K562 (cell line): ENCODE results near the gene ADAM22. TPM values are rescaled to one million over a fixed set of nuclear protein-coding genes. Genes with fewer than 3 reads are reported as not detected.

Experiments used
- ATAC-seq: fragments of 200-7000 bp; cut with Tn5 transposase; 3 replicates; pipeline ENCODE4 v1.9.1; 2020; ENCODE audit warnings: moderate library complexity
- BruUV-seq: library from RNA; stranded (reverse); fragments of 400-500 nt; replicated peaks from 2 replicates; lab custom pipeline; 2021; lab: Mats Ljungman, UMichigan
- CTCF ChIA-PET: fragments of 300-600 bp; formaldehyde crosslinking; extraction: SDS; loops from one replicate; lab custom pipeline; 2021; ENCODE audit warnings: low intra/inter-chr PET ratio; lab: Yijun Ruan, JAX
- POLR2A ChIA-PET: fragments of 300-600, 350-650 bp; sonication (Branson Sonifier 250); formaldehyde crosslinking; extraction: SDS; loops from one replicate; lab custom pipeline; 2021; ENCODE audit warnings: antibody characterized with exemption, inconsistent platforms; lab: Yijun Ruan, JAX
- DNase-seq, 4 experiments: peaks; one replicate each; pipeline versions ENCODE4 v3.0.0 to v3.0.0-alpha.2; 2011 to 2018; ENCODE audit warnings: low spot score in 3 of 4, mixed read lengths in 3 of 4; ENCODE audit errors: extremely low read depth in 1 of 4
- FAIRE-seq: peaks from 2 replicates; lab custom pipeline; 2011; peaks lifted over from hg19 to GRCh38; lab: Jason Lieb, UNC
- H2AFZ ChIP-seq: 2 replicates; pipeline ENCODE4 v1.6.0; 2011; ENCODE audit warnings: low read depth, low read length, control low read depth, inconsistent platforms
- H3K27ac ChIP-seq: fragments of 200-600 bp; 3 replicates; pipeline ENCODE4 v1.8.0; 2011; ENCODE audit warnings: low read depth, mild to moderate bottlenecking, control low read depth, inconsistent platforms, low read length, moderate library complexity, mixed read lengths; ENCODE audit errors: extremely low read depth
- H3K27me3 ChIP-seq, 2 experiments: fragments of 300-600 bp in 1 of 2; 2 replicates in 1 of 2; 3 replicates in 1 of 2; pipeline versions ENCODE4 v1.6.0 to v1.8.0; 2011; ENCODE audit warnings: inconsistent platforms in 2 of 2, low read length in 2 of 2, mild to moderate bottlenecking in 1 of 2, mixed read lengths in 1 of 2, moderate library complexity in 1 of 2; ENCODE audit not compliant: control insufficient read depth in 2 of 2, insufficient read depth in 2 of 2
- H3K36me3 ChIP-seq: fragments of 300-600 bp; 3 replicates; pipeline ENCODE4 v1.8.0; 2011; ENCODE audit warnings: mild to moderate bottlenecking, low read length, inconsistent platforms; ENCODE audit not compliant: control insufficient read depth, insufficient read depth
- H3K4me1 ChIP-seq, 2 experiments: fragments of 200-600 bp in 1 of 2; replicated peaks in 1 of 2; 2 replicates in 1 of 2; 3 replicates in 1 of 2; pipeline versions ENCODE4 v1.5.1 to v1.8.0; 2011; ENCODE audit warnings: inconsistent platforms in 2 of 2, low read length in 2 of 2, mild to moderate bottlenecking in 1 of 2, mixed read lengths in 1 of 2, moderate library complexity in 1 of 2; ENCODE audit not compliant: control insufficient read depth in 2 of 2, insufficient read depth in 2 of 2
- H3K4me2 ChIP-seq: 2 replicates; pipeline ENCODE4 v1.6.1; 2011; ENCODE audit warnings: low read length, control low read depth, inconsistent platforms, mixed read lengths; ENCODE audit not compliant: insufficient read depth
- H3K4me3 ChIP-seq: fragments of 200-600 bp; sonication (generic), shearing (Covaris generic); 2 replicates; pipeline ENCODE4 v1.5.1; 2016; ENCODE audit warnings: control low read depth, inconsistent platforms
- H3K79me2 ChIP-seq: fragments of 200-600 bp; 3 replicates; pipeline ENCODE4 v1.8.0; 2011; ENCODE audit warnings: low read length, inconsistent platforms; ENCODE audit not compliant: control insufficient read depth, insufficient read depth
- H3K9ac ChIP-seq, 2 experiments: 2 replicates each; pipeline versions ENCODE4 v1.6.0 to v1.6.1; 2011; ENCODE audit warnings: low read depth in 2 of 2, low read length in 2 of 2, control low read depth in 1 of 2, inconsistent platforms in 1 of 2, mild to moderate bottlenecking in 1 of 2, mixed read lengths in 1 of 2; ENCODE audit not compliant: insufficient read depth in 1 of 2
- H3K9me1 ChIP-seq: one replicate; pipeline ENCODE4 v1.6.0; 2011; ENCODE audit warnings: inconsistent platforms, mild to moderate bottlenecking, low read length, moderate library complexity; ENCODE audit not compliant: control insufficient read depth, insufficient read depth
- H3K9me3 ChIP-seq: replicated peaks from 2 replicates; pipeline ENCODE4 v1.5.1; 2011; ENCODE audit warnings: low read depth, low read length, inconsistent platforms; ENCODE audit not compliant: control insufficient read depth, insufficient read depth
- H4K20me1 ChIP-seq: replicated peaks from 2 replicates; pipeline ENCODE4 v1.6.1; 2011; ENCODE audit warnings: low read length, inconsistent platforms, mixed read lengths; ENCODE audit not compliant: control insufficient read depth, insufficient read depth
- ASH1L ChIP-seq: fragments of 450-650 bp; IDR thresholded peaks from 2 replicates; pipeline ENCODE4 v1.6.1; 2018; ENCODE audit warnings: borderline replicate concordance, mild to moderate bottlenecking, low read depth; ENCODE audit not compliant: partially characterized antibody
- MCM3 ChIP-seq: fragments of 450-650 bp; IDR thresholded peaks from 2 replicates; pipeline ENCODE4 v1.6.1; 2016
- MYBL2 ChIP-seq, 2 experiments: fragments of 450-650 bp in 1 of 2; sonication (generic) in 1 of 2; formaldehyde crosslinking in 1 of 2; IDR thresholded peaks; 2 replicates each; pipeline versions ENCODE4 v1.6.1 to v1.8.1; 2017 to 2022; ENCODE audit warnings: borderline replicate concordance in 1 of 2, inconsistent platforms in 1 of 2, low read depth in 1 of 2, mild to moderate bottlenecking in 1 of 2, missing genetic modification reagents in 1 of 2, moderate library complexity in 1 of 2
- POLR3A ChIP-seq: IDR thresholded peaks from 2 replicates; pipeline ENCODE4 v1.6.1; 2011; ENCODE audit warnings: borderline replicate concordance, mild to moderate bottlenecking, moderate library complexity; ENCODE audit not compliant: insufficient read length, insufficient read depth; ENCODE audit errors: extremely low read depth
- POLR3G ChIP-seq: IDR thresholded peaks from 2 replicates; pipeline ENCODE4 v1.6.1; 2011; ENCODE audit not compliant: insufficient read length, insufficient replicate concordance; ENCODE audit errors: extremely low read depth
- RB1 ChIP-seq: fragments of 450-650 bp; IDR thresholded peaks from 2 replicates; pipeline ENCODE4 v1.6.1; 2017; ENCODE audit warnings: low read depth, mild to moderate bottlenecking
- RBM25 ChIP-seq: fragments of 200-400 bp; formaldehyde crosslinking; IDR thresholded peaks from 2 replicates; pipeline ENCODE4 v1.6.1; 2018; ENCODE audit warnings: low read length, low read depth, moderate library complexity; ENCODE audit not compliant: severe bottlenecking
- TAF15 ChIP-seq: fragments of 200-400 bp; formaldehyde crosslinking; IDR thresholded peaks from 2 replicates; pipeline ENCODE4 v1.6.1; 2017; ENCODE audit warnings: mild to moderate bottlenecking, low read depth, low read length, moderate library complexity
- ZKSCAN1 ChIP-seq: fragments of 150-350 bp; IDR thresholded peaks from 2 replicates; pipeline ENCODE4 v1.6.1; 2016; ENCODE audit warnings: low read depth, low read length
- ZNF699 ChIP-seq: fragments of 250-450 bp; sonication (Bioruptor Pico); IDR thresholded peaks from 2 replicates; pipeline ENCODE4 v1.8.0; 2021; ENCODE audit warnings: mild to moderate bottlenecking, moderate library complexity; ENCODE audit not compliant: insufficient replicate concordance
- WGBS: fragments of 100-300 bp; shearing (Covaris generic); methylation state at CpG from one replicate; pipeline ENCODE4 v1.1.6; 2016; ENCODE audit warnings: low coverage, mixed read lengths; ENCODE audit not compliant: insufficient coverage; ENCODE audit errors: missing lambda C conversion rate; 5-methylcytosine and 5-hydroxymethylcytosine counted together
- in situ Hi-C: fragments of 300-500 bp; cut with MboI; formaldehyde crosslinking; loops from 4 replicates; pipeline ENCODE4 v1.15.0; 2018; ENCODE audit warnings: inconsistent platforms, mixed read lengths
- intact Hi-C: fragments of 100-400 bp; cut with micrococcal nuclease; formaldehyde crosslinking; loops from 2 replicates; pipeline ENCODE4 v1.14.2; 2022
- polyA plus RNA-seq, 8 experiments: library from polyadenylated mRNA; depleted of rRNA in 4 of 8; stranded (reverse) in 5 of 8; unstranded in 3 of 8; fragments of >200 nt; fragmentation: Nextera tagmentation in 2 of 8; fragmentation: Illumina TruSeq in 1 of 8; extraction: Ambion mirVana in 2 of 8; extraction: Trizol in 1 of 8; gene quantifications; 2 replicates each; pipeline versions ENCODE4 v1.2.1 to v1.2.3, GENCODE V29; 2011 to 2014; ENCODE audit warnings: inconsistent platforms in 1 of 8, missing spikeins in 1 of 8
- total RNA-seq, 7 experiments: library from RNA; depleted of rRNA in 6 of 7; stranded (reverse); fragments of >200 nt in 6 of 7; fragmentation: Illumina TruSeq in 2 of 7; extraction: Trizol in 2 of 7; gene quantifications; 2 replicates each; pipeline versions ENCODE4 v1.2.1 to v1.2.3, GENCODE V29; 2011 to 2021; ENCODE audit warnings: low replicate concordance in 1 of 7
- TF ChIP-seq, protein P1 (sequence below): fragments of 450-650 bp; IDR thresholded peaks from 2 replicates; pipeline ENCODE4 v1.6.1; 2018; ENCODE audit warnings: mild to moderate bottlenecking, low read depth; ENCODE audit not compliant: partially characterized antibody
- TF ChIP-seq, protein P2 (sequence below): fragments of 150-350 bp; conservative IDR thresholded peaks from 2 replicates; pipeline ENCODE4 v1.6.1; 2014; ENCODE audit warnings: low read length

ADAM22 gene
- total and polyA plus RNA-seq, 9 of the 15 experiments (the other 6 are each of a cell fraction or from before 2014, with no cell fraction given): 0.01 to 0.58 (median 0.18) TPM

DNA sequence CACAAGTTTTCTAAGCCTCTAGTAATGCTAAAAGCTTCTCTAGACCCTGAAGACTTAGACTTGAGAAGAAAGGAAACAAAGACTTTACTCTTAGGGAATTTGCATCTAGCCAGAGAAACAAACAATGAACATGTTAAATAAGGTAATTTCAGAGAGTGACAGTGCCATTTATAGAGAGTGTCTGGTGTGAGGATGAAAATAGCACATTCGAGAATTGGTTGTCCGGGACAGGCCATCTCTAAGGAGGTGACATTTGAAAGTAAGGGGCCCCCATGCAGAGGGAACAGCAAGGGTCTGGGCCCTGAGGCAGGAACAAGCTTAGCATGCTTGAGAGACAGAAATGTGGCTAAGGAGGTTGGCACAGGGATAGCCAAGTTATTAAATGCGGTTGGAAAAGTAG, 48.1 kb downstream of the ADAM22 start:
- intact Hi-C loops: no loop called here

DNA sequence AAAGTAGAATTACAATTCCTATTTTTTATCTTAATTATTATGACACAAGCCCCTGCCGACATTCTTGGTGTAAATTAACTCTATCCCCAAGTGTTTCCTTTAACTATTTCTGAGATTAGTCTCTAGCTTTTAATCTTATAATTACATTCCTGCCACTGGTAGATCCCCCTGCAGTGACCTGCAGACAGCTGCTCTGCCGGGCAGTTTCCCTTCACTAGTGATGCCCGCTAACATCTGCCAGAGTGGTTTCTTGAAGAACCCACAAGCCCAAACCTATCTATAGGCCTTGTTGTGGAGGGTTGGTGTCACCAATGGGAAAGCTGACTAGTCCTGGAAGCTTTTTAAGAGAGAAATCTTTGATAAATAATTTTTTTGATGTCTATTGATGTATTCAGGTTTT, 50.0 kb downstream of the ADAM22 start:
- BruUV-seq: no TSS peak
- Histone ChIP-seq H3K36me3 (no peaks in the 10 kb centered on the region), H3K9me3 (no peaks in the 10 kb centered on the region), H2AFZ (no peak overlapping the region), H3K4me3 (no peak overlapping the region), H3K27ac (no peak overlapping the region), H3K4me1 (no peaks in the 10 kb centered on the region), H3K27me3 (no peaks in the 10 kb centered on the region), H3K9me1 (no peaks in the 10 kb centered on the region), H3K9ac (no peak overlapping the region), H3K4me2 (no peak overlapping the region), H3K79me2 (no peaks in the 10 kb centered on the region), H4K20me1 (no peaks in the 10 kb centered on the region)
- intact Hi-C loops (no loop called here), in situ Hi-C loops (no loop called here)
- whole genome bisulfite sequencing: 0% methylated on average over 3 of the region's 3 CpGs
- DNase-seq (no peak), FAIRE-seq (no peak), ATAC-seq (no peak)
- ChIA-PET CTCF (no interaction called here), POLR2A (no interaction called here)
- TF ChIP-seq, protein P1, sequence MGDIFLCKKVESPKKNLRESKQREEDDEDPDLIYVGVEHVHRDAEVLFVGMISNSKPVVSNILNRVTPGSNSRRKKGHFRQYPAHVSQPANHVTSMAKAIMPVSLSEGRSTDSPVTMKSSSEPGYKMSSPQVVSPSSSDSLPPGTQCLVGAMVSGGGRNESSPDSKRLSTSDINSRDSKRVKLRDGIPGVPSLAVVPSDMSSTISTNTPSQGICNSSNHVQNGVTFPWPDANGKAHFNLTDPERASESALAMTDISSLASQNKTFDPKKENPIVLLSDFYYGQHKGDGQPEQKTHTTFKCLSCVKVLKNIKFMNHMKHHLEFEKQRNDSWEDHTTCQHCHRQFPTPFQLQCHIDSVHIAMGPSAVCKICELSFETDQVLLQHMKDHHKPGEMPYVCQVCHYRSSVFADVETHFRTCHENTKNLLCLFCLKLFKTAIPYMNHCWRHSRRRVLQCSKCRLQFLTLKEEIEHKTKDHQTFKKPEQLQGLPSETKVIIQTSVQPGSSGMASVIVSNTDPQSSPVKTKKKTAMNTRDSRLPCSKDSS: no peak
- TF ChIP-seq, protein P2, sequence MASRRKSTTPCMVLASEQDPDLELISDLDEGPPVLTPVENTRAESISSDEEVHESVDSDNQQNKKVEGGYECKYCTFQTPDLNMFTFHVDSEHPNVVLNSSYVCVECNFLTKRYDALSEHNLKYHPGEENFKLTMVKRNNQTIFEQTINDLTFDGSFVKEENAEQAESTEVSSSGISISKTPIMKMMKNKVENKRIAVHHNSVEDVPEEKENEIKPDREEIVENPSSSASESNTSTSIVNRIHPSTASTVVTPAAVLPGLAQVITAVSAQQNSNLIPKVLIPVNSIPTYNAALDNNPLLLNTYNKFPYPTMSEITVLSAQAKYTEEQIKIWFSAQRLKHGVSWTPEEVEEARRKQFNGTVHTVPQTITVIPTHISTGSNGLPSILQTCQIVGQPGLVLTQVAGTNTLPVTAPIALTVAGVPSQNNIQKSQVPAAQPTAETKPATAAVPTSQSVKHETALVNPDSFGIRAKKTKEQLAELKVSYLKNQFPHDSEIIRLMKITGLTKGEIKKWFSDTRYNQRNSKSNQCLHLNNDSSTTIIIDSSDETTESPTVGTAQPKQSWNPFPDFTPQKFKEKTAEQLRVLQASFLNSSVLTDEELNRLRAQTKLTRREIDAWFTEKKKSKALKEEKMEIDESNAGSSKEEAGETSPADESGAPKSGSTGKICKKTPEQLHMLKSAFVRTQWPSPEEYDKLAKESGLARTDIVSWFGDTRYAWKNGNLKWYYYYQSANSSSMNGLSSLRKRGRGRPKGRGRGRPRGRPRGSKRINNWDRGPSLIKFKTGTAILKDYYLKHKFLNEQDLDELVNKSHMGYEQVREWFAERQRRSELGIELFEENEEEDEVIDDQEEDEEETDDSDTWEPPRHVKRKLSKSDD: no peak
- TF ChIP-seq TAF15 (no peak), RBM25 (no peak), POLR3G (no peak), ZKSCAN1 (no peak), RB1 (no peak), ZNF699 (no peak), POLR3A (no peak), MCM3 (no peak)

More for the DNA sequence above, 48.1 kb downstream of the ADAM22 start:
- Histone ChIP-seq H3K9me3 (no peaks in the 10 kb centered on the region), H3K9ac (no peak overlapping the region), H3K36me3 (no peaks in the 10 kb centered on the region), H3K9me1 (no peaks in the 10 kb centered on the region), H4K20me1 (no peaks in the 10 kb centered on the region), H3K27me3 (no peaks in the 10 kb centered on the region), H3K79me2 (no peaks in the 10 kb centered on the region), H3K27ac (no peak overlapping the region), H3K4me1 (no peaks in the 10 kb centered on the region), H2AFZ (no peak overlapping the region), H3K4me2 (no peak overlapping the region), H3K4me3 (no peak overlapping the region)
- POLR2A ChIA-PET: interaction anchor here (0.7 kb wide), 1 partner anchor 1509 kb away, joined by 3 read pairs; no protein-coding TSS in a partner anchor
- TF ChIP-seq MYBL2 (IDR thresholded peaks at IDR 0.05; ENCODE audit: low read depth) (no peak), MYBL2 (CRISPR knock-in tag; IDR thresholded peaks at IDR 0.05; ENCODE audit: borderline replicate concordance) (no peak), ASH1L (no peak)
- CTCF ChIA-PET: no interaction called here
- BruUV-seq: no TSS peak
- 6% methylated on average over 3 of the region's 3 CpGs for WGBS
- no peak for ATAC-seq
- no peak for FAIRE-seq
- in situ Hi-C loops: no loop called here
- DNase-seq: no peak
